Measurements from ENCODE around the gene GAPVD1.
A peak's percentile ranks its signal among the peaks of the same experiment; 100 is the strongest.

GAPVD1 gene

DNA sequence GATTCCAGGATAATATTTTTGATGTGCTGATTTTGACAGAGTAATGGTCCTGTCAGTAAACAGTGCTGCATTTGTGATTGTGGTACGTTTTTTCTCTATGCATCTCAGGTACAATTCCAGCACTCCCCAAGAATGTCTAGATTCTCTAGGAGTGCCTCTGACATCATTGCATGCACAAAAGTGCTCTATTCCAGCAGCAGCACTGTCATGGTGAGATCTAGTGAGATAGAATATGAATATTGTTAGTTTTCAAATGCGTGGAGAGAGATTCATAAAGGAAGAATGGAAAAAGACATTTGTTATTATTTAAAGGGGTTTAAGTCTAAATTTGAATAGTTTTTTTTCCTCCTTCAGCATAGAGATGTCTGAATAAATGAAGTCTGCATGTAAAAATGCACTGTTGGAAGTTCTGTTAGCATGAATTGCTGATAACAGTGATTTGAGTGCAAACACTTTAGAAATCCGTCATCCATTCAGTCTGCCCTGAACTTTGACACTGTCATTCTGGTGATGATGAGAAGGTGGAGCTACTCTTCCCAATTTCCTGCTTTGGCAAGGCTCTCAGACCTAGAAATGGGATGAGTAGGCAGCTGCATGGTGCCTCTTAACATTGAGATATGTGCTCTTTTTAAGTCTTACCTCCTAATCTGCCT is 84.6 kb downstream of the GAPVD1 start:
- no peak for TF ChIP-seq CTCF (IDR thresholded peaks at IDR 0.05; ENCODE audit: low read depth, low read length)
- no peak overlapping the region for H3K4me3 ChIP-seq (ENCODE audit: low read depth, low read length)

DNA sequence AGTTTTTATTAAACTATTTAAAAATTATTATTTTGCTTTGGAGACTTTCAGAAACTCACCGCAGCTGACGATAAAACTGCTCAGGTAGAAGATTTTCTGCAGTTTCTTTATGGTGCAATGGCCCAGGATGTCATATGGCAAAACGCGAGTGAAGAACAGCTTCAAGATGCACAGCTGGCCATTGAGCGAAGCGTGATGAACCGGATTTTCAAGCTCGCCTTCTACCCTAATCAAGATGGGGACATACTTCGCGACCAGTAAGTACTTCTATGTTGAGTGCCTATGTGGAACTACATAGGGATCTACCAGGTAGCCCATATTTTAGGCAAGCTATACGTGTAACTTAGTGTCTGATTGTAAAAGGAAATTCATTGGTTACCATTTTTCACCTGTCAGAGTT is 94.0 kb downstream of the GAPVD1 start:
- no peak for TF ChIP-seq CTCF (IDR thresholded peaks at IDR 0.05; ENCODE audit: low read depth, low read length)
- no peak overlapping the region for H3K4me3 ChIP-seq (ENCODE audit: low read depth, low read length)

DNA sequence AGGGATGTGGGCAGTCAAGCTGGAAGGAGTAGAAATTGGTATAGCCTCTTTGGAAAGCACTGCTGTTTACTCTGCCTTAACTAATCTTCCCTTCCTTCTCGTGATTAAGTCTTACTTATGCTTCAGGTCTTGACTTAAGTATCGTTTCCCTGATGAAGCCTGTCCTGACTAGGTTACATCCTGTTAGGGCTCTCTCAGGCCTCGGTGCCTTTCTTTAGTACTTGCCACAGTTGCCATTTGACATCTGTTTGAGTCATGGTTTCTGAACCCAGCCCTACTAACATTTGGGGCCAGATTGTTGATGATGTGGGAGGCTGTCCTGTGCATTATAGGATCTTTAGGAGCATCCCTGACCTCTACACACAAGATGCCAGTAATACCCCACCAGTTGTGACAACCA is 94.4 kb downstream of the GAPVD1 start:
- no peak for TF ChIP-seq CTCF (IDR thresholded peaks at IDR 0.05; ENCODE audit: low read depth, low read length)
- no peak overlapping the region for H3K4me3 ChIP-seq (ENCODE audit: low read depth, low read length)

DNA sequence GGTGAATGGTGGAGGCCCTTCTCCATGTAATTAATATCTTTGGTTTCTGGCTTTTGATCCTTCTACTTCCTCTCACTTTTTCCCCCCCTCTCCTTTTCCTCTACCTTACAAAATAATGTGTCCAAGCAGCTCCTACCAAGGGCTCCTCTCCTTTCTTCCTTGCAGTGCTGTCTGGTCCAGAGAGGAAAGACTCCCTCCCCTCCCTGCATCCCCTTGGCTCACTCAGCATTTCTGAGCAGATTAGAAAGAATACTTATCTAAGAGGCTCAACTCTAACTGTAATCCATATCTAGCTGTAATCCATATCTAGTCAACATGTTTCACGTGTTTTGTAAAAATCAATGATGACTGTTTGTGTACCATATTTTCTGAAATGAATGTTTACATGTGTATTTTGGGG is 97.4 kb downstream of the GAPVD1 start:
- TF ChIP-seq CTCF (IDR thresholded peaks at IDR 0.05; ENCODE audit: low read depth, low read length) = no peak
- H3K4me3 ChIP-seq (ENCODE audit: low read depth, low read length) = no peak overlapping the region

DNA sequence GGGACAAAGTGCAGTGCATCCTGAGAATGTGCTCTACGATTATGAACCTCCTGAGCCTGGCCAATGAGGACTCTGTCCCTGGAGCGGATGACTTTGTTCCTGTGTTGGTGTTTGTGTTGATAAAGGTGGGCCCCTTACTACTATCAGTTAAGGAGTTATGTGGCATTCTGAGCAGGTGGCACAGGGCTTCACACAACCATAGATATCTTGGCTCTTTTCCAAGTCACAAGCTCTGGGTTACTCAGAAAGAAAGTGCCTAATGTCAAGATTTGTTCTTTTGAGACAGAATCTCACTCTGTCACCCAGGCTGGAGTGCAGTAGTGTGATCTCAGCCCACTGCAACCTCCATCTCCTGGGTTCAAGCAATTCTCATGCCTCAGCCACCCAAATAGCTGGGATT is 99.0 kb downstream of the GAPVD1 start:
- TF ChIP-seq CTCF (IDR thresholded peaks at IDR 0.05; ENCODE audit: low read depth, low read length) = no peak
- H3K4me3 ChIP-seq (ENCODE audit: low read depth, low read length) = no peak overlapping the region

- H3K4me3 ChIP-seq (ENCODE audit: low read depth, low read length) = no peak overlapping the region
- peak; percentile 23; the same call in 1 of the 2 replicates for TF ChIP-seq CTCF (IDR thresholded peaks at IDR 0.05; ENCODE audit: low read depth, low read length)
Measured at GRCh38 chr9:125361837-125362531, 100.4 kb downstream of the GAPVD1 start.

- TF ChIP-seq CTCF (IDR thresholded peaks at IDR 0.05; ENCODE audit: low read depth, low read length) = no peak
- H3K4me3 ChIP-seq (ENCODE audit: low read depth, low read length) = no peak overlapping the region
Measured at GRCh38 chr9:125366676-125367075, 105.0 kb downstream of the GAPVD1 start.

Data from WI38 (cell line).